ENCODE results near the gene TUBGCP6. TPM values are rescaled to one million over a fixed set of nuclear protein-coding genes. Genes with fewer than 3 reads are reported as not detected.

Gene TUBGCP6
- polyA plus RNA-seq, 3 donors = 3.7 to 72.8 (median 4.3) TPM

- no peaks in the 10 kb centered on the region for H3K27me3 Mint-ChIP-seq (ENCODE audit: low read depth in 3 of 3)
- Histone ChIP-seq H3K9me3 (replicated peaks in 1 of 2; ENCODE audit: control insufficient read depth in 1 of 2, insufficient read depth in 1 of 2, low read length in 2 of 2) (no peaks in the 10 kb centered on the region), H3K4me3 (replicated peaks in 1 of 3; ENCODE audit: low read depth in 2 of 3, low read length in 3 of 3) (no peak overlapping the region), H3K9ac (ENCODE audit: insufficient read depth, low read length, poor library complexity, severe bottlenecking) (no peak overlapping the region), H3K4me2 (replicated peaks; ENCODE audit: extremely low read depth, low read length, poor library complexity, severe bottlenecking) (no peak overlapping the region), H3K27me3 (ENCODE audit: control insufficient read depth in 2 of 2, insufficient read depth in 2 of 2, low read length in 2 of 2) (no peaks in the 10 kb centered on the region), H3K4me1 (ENCODE audit: control insufficient read depth in 1 of 2, insufficient read depth in 2 of 2, low read length in 2 of 2) (peaks cover 50 to 64% of the 10 kb centered on the region in 2 donors), H3K27ac (ENCODE audit: low read depth in 1 of 2, low read length in 2 of 2) (peak overlapping the region in 1 of 2 donors; percentile 65), H3K79me2 (ENCODE audit: insufficient read depth, low read length) (peaks cover 42% of the 10 kb centered on the region), H2AFZ (ENCODE audit: insufficient read depth, low read depth, low read length, poor library complexity, severe bottlenecking) (no peak overlapping the region), H3K36me3 (replicated peaks in 1 of 2; ENCODE audit: control insufficient read depth in 1 of 2, insufficient read depth in 2 of 2, low read length in 2 of 2) (peaks cover 15 to 35% of the 10 kb centered on the region in 2 donors), H4K20me1 (ENCODE audit: insufficient read depth, low read length) (peaks cover 21% of the 10 kb centered on the region)
- no peak for DNase-seq
- H3K36me3 Mint-ChIP-seq = peaks cover 8 to 20% of the 10 kb centered on the region in 2 donors
- no peaks in the 10 kb centered on the region for H3K9me3 Mint-ChIP-seq
- no peak overlapping the region for H3K4me3 Mint-ChIP-seq
- peaks cover 33% of the 10 kb centered on the region for H3K4me1 Mint-ChIP-seq
- no peak for TF ChIP-seq CTCF (IDR thresholded peaks at IDR 0.05)
- 95% methylated on average over 24 of the region's 29 CpGs for WGBS (ENCODE audit: insufficient coverage)
- intact Hi-C loops (cut with micrococcal nuclease) = no loop called here
- peak overlapping the region in 4 of 7 donors; percentile 74 to 91 (median 82) for H3K27ac Mint-ChIP-seq
These were observed 3.6 kb upstream of the TUBGCP6 start for GRCh38 chr22:50248196-50249081.

- Histone ChIP-seq H4K20me1 (ENCODE audit: insufficient read depth, low read length) (peaks cover 21% of the 10 kb centered on the region), H3K36me3 (replicated peaks in 1 of 2; ENCODE audit: control insufficient read depth in 1 of 2, insufficient read depth in 2 of 2, low read length in 2 of 2) (peaks cover 15 to 35% of the 10 kb centered on the region in 2 donors), H3K9ac (ENCODE audit: insufficient read depth, low read length, poor library complexity, severe bottlenecking) (no peak overlapping the region), H3K4me3 (replicated peaks in 1 of 3; ENCODE audit: low read depth in 2 of 3, low read length in 3 of 3) (no peak overlapping the region), H3K79me2 (ENCODE audit: insufficient read depth, low read length) (peaks cover 49% of the 10 kb centered on the region), H3K27ac (ENCODE audit: low read depth in 1 of 2, low read length in 2 of 2) (peak overlapping the region in 1 of 2 donors; percentile 65), H3K4me1 (ENCODE audit: control insufficient read depth in 1 of 2, insufficient read depth in 2 of 2, low read length in 2 of 2) (peaks cover 56 to 71% of the 10 kb centered on the region in 2 donors), H2AFZ (ENCODE audit: insufficient read depth, low read depth, low read length, poor library complexity, severe bottlenecking) (no peak overlapping the region), H3K27me3 (ENCODE audit: control insufficient read depth in 2 of 2, insufficient read depth in 2 of 2, low read length in 2 of 2) (no peaks in the 10 kb centered on the region), H3K4me2 (replicated peaks; ENCODE audit: extremely low read depth, low read length, poor library complexity, severe bottlenecking) (no peak overlapping the region), H3K9me3 (replicated peaks in 1 of 2; ENCODE audit: control insufficient read depth in 1 of 2, insufficient read depth in 1 of 2, low read length in 2 of 2) (no peaks in the 10 kb centered on the region)
- TF ChIP-seq CTCF (IDR thresholded peaks at IDR 0.05) = no peak
- Mint-ChIP-seq H3K27me3 (ENCODE audit: low read depth in 3 of 3) (no peaks in the 10 kb centered on the region), H3K27ac (peak overlapping the region in 5 of 7 donors; percentile 37 to 91 (median 83)), H3K9me3 (no peaks in the 10 kb centered on the region), H3K4me3 (no peak overlapping the region), H3K4me1 (peaks cover 40% of the 10 kb centered on the region), H3K36me3 (peaks cover 8 to 20% of the 10 kb centered on the region in 2 donors)
- intact Hi-C loops (cut with micrococcal nuclease) = no loop called here
- DNase-seq = peak; percentile 34 to 61 (median 42)
- WGBS (ENCODE audit: insufficient coverage) = 75% methylated on average over 16 of the region's 16 CpGs
These were observed 2.9 kb upstream of the TUBGCP6 start for GRCh38 chr22:50247748-50248147.

Measured in CD14-positive monocyte (primary cell).